Fibroblast of mammary gland (primary cell): ENCODE results near the gene GNAT1.

Experiments used
- DNase-seq: peaks from one replicate; pipeline ENCODE4 v3.0.0-alpha.2; 2010; ENCODE audit warnings: low read depth
- H3K4me3 ChIP-seq: 2 replicates; pipeline ENCODE4 v1.5.1; 2011; ENCODE audit warnings: low read depth, mild to moderate bottlenecking, low read length, moderate library complexity; ENCODE audit not compliant: control insufficient read depth
- CTCF ChIP-seq: conservative IDR thresholded peaks from 2 replicates; pipeline ENCODE4 v1.5.1; 2011; ENCODE audit warnings: low read depth, low read length, inconsistent platforms; ENCODE audit not compliant: control insufficient read depth, insufficient read depth

Gene GNAT1

GRCh38 chr3:50218448-50218847, 27.0 kb downstream of the GNAT1 start:
- no peak for TF ChIP-seq CTCF
- no peak overlapping the region for H3K4me3 ChIP-seq
- DNase-seq = no peak

GRCh38 chr3:50219285-50219684, 27.9 kb downstream of the GNAT1 start:
- no peak overlapping the region for H3K4me3 ChIP-seq
- DNase-seq = no peak
- TF ChIP-seq CTCF = no peak

- DNase-seq = no peak
- H3K4me3 ChIP-seq = no peak overlapping the region
- no peak for TF ChIP-seq CTCF
Measured at GRCh38 chr3:50220109-50220508, 28.7 kb downstream of the GNAT1 start.

- DNase-seq = no peak
- no peak overlapping the region for H3K4me3 ChIP-seq
- TF ChIP-seq CTCF = no peak
Measured at GRCh38 chr3:50221051-50221410, 29.6 kb downstream of the GNAT1 start.

GRCh38 chr3:50221411-50222168, 30.2 kb downstream of the GNAT1 start:
- no peak for TF ChIP-seq CTCF
- DNase-seq = no peak
- H3K4me3 ChIP-seq = no peak overlapping the region

- no peak for TF ChIP-seq CTCF
- no peak for DNase-seq
- no peak overlapping the region for H3K4me3 ChIP-seq
Measured at GRCh38 chr3:50222169-50222528, 30.7 kb downstream of the GNAT1 start.

- H3K4me3 ChIP-seq = no peak overlapping the region
- no peak for TF ChIP-seq CTCF
- no peak for DNase-seq
Measured at GRCh38 chr3:50224639-50225038, 33.2 kb downstream of the GNAT1 start.
